Esophagus muscularis mucosa (tissue), 3 donors: ENCODE data around the gene BCL3.

Experiments used
- CTCF ChIP-seq, 3 experiments: fragments of 200-600 bp in 2 of 3; fragments of 450-650 bp in 1 of 3; sonication (generic) in 2 of 3; IDR thresholded peaks; one replicate each; pipeline ENCODE4 v1.5.1; 2017 to 2019; ENCODE audit warnings: antibody characterized with exemption in 3 of 3, mild to moderate bottlenecking in 2 of 3, moderate library complexity in 1 of 3
- POLR2AphosphoS5 ChIP-seq, 2 donors: sonication (generic); formaldehyde crosslinking; IDR thresholded peaks; one replicate each; pipeline ENCODE4 v1.6.1; 2017; ENCODE audit warnings: antibody characterized with exemption in 2 of 2

- TF ChIP-seq CTCF (IDR thresholded peaks at IDR 0.05) = peak; percentile 95 to 98 (median 97)
- TF ChIP-seq POLR2AphosphoS5 (IDR thresholded peaks at IDR 0.05) = peak in 1 of 2 donors; percentile 56
Measured at GRCh38 chr19:44723952-44724319, 24.6 kb upstream of the BCL3 start.
